Measurements from ENCODE around the gene PMEPA1.
"Not testable (repeated sequence)": the region's sequence is repeated elsewhere in the genome, so short reads cannot be mapped to it uniquely, and the experiment has no call there.

Gene PMEPA1

DNA sequence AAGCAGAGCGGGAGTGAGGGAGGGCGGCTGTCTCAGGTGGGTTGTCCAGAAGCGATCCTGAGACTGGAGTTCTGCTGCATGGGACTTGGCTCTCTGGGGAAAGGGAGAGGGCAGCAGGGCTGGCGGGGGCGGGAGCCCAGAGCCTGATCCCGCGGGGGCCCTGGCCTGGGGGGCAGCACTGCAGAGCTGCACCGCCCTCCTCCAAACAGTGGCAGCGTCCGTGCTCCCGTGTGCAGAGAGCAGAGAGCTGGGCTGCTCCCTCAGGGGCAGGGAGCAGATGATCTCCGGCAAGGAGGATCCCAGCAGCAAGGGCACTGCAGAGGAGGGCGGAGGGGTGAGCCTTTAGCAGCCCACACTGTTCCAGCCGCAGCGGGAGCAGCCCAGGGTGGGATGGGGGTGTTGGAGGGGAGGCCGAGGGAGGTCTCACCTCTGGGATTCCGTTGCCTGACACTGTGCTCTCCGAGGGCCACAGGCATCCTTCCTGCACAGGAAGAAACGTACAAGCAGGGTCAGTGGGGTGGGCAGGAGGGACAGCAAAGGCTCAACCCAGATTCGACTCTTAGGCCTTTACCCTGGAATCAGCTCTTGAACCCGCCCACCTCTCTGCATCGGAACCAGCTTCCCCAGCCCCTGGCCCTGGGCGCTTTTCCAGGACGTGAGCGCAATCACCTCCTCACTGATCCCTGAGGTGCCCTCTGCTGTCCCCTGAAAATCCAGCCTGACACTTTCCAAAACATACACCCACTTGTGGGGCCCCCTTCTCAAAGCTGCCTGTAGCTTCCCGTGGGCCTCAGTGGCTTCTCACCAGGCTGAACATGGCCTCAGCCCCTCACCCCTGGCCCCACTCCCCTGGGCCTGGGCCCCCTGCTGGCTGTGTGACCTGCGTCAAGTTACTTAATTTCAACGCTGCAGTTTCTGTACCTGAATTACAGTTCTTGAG lies 56.9 kb downstream of the PMEPA1 start:
- DNase-seq (ENCODE audit: low spot score): no peak
- peak; percentile 30 for FAIRE-seq

DNA sequence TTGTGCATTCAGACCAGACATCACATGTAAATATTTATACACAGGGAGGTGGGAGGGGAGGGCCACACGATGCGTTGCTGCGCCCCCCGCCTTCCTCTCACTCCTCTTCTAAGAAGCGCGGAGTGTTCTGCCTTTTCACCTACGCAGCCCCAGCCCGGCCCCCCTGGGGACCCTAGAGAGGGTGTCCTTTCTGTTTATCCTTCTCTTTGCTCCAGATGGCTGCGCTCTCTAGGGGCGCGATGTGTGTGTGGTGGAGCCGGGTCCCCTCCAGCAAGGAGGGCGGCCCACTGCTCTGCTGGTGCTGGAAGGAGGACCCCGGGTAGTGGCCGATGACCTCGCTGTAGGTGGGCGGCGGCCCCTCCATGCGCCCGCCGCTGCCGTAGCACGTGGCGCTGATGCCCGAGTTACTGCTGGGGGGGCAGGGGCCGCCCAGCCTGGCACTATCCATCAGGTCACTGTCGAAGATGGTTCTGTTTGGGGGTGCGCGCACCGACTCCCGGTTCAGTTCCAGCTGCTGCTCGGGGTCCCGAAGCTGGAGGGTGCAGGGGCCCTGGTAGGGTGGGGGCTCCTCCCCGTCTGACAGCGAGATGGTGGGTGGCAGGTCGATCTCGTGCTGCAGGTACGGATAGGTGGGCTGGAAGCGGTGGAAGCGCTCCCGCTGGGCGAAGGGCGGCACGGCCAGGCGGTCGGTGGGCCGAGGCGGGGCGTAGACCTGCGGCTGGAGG lies 57.8 kb downstream of the PMEPA1 start:
- DNase-seq (ENCODE audit: low spot score) (no peak), FAIRE-seq (no peak)

DNA sequence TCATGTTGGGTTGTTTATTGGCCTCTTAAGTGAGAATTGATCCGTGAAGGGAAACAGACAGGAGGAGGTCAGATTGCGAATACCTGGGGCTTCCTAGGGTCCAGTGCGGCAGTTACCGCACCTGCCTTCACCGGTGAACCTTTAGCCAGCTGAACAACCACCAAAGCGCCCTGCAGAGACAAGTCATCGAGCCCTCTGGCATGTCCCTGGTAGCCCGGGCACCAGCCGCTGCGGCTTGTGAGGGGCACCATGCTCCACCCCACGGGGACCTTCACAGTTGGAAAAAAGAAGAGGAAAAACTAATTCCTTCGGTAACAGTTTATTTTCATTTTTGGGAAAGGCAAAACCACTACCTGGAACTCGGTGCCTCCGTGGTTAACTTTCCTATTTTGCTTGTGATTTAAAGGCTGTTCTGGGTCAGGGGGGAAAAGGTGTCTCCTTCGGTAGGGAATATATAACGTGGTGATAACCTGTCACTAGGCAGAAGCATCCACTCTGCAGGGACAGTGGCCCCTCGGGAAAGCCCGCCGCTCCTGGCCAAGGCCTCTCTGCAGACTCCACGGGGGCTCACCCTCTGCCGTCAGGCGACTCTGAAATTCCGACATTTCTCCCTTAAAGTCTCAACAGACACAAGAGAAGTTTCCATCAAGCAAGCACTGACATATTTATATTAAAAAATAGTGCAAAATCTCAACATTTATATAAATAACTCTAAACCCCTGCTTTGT lies 58.9 kb downstream of the PMEPA1 start:
- DNase-seq (ENCODE audit: low spot score) (no peak), FAIRE-seq (no peak)

DNA sequence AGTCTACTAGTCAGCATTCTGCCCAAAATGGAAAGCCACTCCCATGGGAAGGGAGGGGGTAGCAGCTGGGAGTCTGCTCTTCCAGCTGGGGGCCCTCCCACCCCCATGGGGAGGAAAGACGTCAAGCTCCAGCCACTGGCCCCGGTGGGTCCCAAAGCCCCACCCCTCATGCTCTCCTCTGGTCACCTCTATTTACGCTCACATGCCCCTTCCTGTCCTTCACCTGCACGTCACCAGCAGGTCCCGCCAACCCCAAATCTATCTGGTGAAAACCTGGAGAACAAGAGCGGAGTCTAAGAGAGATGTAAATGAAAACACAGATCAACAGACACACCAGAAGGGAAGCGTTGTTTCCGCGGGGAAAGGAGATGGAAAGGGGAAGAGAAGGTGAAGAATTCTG lies 59.5 kb downstream of the PMEPA1 start:
- DNase-seq (ENCODE audit: low spot score) (peak; percentile 17), FAIRE-seq (no peak)

DNA sequence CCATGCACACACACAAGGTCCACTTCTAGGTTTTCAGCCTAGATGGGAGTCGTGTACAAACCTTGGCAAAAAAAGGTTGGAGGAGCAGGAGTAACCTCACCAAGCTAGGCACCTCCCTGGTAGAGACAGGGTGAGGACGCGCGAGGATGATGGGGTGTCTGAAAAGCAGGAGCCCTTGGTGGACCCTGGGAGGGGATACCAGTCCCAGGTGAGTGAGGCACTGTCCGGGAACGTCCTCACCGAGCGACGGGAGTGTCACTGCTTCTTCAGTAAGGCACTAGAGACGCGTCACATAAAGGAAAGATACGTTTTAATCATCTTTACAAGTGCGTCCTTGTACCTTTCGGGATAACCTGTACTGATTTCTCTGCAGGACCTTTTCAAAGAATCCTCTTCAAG lies 60.2 kb downstream of the PMEPA1 start:
- DNase-seq (ENCODE audit: low spot score): peak; percentile 5
- FAIRE-seq: no peak

DNA sequence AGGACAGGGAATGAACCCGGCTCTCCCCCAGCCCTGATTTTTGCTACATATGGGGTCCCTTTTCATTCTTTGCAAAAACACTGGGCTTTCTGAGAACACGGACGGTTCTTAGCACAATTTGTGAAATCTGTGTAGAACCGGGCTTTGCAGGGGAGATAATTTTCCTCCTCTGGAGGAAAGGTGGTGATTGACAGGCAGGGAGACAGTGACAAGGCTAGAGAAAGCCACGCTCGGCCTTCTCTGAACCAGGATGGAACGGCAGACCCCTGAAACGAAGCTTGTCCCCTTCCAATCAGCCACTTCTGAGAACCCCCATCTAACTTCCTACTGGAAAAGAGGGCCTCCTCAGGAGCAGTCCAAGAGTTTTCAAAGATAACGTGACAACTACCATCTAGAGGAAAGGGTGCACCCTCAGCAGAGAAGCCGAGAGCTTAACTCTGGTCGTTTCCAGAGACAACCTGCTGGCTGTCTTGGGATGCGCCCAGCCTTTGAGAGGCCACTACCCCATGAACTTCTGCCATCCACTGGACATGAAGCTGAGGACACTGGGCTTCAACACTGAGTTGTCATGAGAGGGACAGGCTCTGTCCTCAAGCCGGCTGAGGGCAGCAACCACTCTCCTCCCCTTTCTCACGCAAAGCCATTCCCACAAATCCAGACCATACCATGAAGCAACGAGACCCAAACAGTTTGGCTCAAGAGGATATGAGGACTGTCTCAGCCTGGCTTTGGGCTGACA lies 60.8 kb downstream of the PMEPA1 start:
- FAIRE-seq: peak; percentile 72
- peak; percentile 8 for DNase-seq (ENCODE audit: low spot score)

DNA sequence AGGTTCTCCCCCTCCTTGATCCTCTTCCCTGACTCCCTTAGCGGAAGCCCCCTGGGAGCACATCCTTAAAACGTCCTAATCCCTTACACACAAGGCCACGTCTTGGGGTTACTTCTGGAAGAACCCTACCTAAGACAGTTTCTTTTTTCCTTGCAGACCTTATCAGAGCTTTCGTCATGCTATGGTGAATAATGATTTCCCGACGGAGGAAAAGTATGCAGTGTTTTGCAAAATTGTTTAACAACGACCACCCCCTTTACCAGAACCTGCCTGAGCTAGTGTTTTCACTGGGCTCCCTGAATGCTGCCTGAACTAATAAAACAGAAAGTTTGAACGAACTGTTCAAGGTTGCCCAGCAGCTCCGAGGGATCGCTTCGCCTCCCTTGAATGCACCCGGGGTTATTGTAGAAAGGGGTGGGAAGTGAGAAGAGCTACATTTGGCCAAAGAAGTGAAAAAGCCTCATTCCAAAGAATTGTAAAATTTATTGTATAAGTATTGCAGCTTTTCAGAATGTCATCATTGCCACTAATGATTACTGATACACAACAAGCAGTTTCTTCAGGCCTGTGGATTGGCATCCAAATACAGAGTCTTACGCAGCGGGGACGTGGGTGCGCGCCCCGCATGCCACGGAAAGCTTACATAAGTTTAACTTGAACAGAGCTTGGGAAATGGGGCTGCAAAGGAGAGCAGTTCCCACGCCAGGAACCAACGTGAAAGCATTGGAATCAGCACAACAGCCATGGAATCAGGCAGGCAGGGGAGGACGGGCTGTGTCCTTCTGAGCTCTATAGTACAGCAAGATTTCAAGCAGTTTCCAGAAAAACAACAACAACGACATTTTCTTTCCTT lies 61.7 kb downstream of the PMEPA1 start:
- DNase-seq (ENCODE audit: low spot score): peak; percentile 5
- no peak for FAIRE-seq

DNA sequence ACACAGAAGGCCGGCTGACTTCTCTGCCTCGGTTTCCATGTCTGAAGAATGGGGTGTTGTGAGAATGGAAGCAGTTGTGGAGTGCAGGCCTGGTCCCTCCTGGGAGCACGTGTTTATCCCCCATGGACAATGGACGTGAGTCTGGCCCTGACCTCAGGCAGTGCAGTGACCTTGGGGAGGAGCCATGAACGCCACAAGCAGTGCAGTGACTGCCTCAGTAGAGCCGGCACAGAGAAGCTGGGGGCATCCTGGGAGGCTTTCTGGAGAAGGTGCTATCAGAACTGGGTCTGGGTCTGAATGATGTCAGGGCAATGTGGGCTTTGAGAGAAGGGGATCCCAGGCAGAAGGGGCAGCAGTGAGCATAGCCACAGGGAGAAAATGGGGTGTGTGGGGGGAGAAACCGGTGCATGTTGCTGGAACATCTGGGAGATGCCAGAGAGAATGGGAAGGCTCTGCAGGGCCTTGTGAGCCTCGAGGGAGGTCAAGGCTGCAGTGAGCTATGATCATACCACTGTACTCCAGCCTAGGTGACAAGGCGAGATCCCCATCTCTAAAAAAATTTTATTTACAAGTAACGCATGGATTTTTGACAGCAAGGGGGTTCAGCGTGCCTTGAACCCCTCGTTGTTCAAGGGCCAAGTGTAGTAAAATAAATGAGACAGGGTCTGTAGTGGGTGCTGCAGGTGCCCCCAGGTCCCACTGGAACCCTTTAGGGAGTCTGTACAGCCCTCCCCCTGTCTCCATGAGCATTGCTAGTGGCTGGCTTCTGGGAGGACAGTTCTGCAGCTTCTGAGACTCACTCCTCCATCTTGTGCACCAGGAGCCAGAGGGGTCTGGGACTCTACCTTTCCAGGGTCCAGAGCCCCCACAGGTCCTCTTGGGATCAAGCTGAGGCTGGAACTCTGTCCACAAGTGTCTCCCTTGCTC lies 62.5 kb downstream of the PMEPA1 start:
- DNase-seq (ENCODE audit: low spot score) (peak; percentile 8), FAIRE-seq (peak; percentile 56)

DNA sequence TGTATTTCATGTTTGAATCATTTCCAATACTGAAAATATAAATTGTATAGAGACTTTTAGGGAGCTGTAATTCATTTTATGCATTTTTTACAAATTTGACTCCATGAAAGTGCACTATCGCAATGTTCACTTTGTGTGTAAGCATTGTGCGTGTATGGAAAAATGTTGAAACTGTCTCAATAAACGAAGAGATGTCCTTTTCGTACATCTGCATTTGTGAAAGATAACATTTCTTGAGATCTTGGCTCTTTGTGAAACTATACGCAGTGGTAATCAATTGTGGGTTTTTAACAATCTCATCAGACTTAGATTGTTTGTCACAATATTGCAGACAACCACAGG lies 70.9 kb downstream of the PMEPA1 start:
- peak; percentile 81 for FAIRE-seq
- no peak for DNase-seq (ENCODE audit: low spot score)

DNA sequence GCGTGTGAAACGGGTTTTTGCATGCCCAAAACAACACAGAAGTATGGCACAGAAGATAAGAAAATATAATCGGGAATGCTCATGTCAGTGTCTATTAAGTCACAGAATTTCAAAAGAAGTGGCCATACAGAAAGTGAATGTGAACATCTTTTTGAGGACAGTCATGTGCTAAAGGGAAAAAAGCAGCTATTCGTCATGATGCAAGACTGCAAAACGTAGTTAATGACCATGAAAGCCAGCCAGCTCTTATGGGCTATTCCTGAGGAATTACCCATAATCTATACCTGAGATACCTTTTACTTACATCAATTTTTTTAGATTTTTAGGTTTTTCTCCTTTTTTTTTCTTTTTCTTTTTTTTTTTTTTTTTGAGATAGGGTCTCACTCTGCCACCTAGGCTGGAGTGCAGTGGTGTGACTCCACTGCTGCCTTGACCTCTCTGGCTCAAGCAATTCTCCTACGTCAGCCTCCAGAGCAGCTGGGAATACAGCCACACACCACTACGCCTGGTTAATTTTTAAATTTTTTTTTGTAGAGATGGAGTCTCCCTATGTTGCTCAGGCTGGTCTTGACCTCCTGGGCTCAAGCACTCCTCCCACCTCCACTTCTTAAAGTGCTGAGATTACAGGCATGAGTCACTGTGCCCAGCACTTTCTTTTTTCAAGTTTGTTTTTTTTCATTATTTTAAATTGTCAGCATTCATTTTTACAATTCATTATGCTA lies 71.5 kb downstream of the PMEPA1 start:
- FAIRE-seq (peak; percentile 17), DNase-seq (ENCODE audit: low spot score) (no peak)

DNA sequence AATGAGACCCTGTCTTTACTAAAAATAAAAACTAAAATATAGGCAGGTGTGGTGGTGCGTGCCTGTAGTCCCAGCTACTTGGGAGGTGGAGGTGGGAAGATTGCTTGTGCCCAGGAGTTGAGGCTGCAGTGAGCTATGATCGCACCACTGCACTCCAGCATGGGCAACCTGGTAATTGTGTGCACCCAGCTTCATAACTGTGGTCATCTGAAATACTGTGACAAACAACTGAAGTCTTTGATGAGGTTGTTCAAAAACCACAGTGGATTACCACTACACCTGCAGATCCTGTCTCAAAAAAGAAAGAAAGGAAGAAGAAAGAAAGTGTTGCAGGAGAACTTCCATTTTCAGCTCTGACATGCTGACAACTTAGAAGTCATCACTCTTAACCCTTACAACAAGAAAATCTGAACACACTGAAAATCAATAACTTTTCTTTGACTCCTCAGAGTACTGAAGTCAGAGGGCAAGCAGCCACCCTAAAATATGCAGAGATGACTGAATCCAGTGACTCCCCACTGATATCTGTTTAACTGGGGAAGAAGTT lies 75.8 kb downstream of the PMEPA1 start:
- no peak for FAIRE-seq
- DNase-seq (ENCODE audit: low spot score): no peak

DNA sequence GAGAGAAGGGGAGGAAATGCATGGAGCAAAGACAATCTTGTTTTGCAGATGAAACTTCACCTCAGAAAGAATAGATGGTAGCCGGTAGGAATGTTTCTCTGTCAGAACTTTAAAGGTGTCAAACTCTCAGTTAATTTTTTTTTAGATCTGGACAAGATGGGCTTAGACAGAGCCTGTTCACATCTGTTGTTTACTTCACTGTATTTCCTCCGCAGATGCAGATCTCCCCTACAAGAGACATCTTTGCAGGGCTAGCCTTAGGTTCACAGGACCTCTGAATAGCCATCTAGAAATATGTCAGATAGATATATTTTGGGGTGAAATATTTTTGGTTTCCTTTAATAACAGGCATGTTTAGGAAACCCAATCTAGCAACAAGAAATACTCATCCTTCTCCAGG lies 77.5 kb downstream of the PMEPA1 start:
- FAIRE-seq (peak; percentile 5), DNase-seq (ENCODE audit: low spot score) (no peak)

DNA sequence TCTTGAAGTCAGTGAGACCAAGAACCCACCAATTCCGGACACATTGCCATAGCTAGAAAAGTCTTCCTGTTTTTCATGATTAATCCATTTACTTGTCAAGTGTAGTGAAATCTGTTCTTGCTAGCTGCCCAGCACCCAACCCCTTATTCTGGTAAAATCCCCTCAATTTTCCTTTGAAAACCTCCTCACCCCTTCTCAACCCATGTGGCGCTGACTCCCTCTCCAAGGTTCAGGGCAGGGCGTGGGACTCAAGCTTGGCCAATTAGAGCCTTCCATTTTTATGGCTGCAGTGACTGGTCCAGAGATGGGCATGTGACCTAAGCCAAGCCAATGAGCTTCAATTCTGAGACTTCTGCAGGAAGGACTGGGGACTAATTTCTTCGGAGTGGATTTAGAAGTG lies 79.8 kb downstream of the PMEPA1 start:
- FAIRE-seq (no peak), DNase-seq (ENCODE audit: low spot score) (no peak)

DNA sequence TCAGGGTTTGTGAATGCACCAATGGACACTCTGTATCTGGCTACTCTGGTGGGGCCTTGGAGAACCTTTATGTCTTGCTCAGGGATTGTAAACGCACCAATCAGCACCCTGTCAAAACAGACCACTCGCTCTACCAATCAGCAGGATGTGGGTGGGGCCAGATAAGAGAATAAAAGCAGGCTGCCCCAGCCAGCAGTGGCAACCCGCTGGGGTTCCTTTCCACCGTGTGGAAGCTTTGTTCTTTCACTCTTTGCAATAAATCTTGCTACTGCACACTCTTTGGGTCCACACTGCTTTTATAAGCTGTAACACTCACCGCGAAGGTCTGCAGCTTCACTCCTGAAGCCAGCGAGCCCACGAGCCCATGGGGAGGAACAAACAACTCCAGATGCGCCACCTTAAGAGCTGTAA lies 80.3 kb downstream of the PMEPA1 start:
- not testable (repeated sequence) for DNase-seq (ENCODE audit: low spot score); FAIRE-seq

DNA sequence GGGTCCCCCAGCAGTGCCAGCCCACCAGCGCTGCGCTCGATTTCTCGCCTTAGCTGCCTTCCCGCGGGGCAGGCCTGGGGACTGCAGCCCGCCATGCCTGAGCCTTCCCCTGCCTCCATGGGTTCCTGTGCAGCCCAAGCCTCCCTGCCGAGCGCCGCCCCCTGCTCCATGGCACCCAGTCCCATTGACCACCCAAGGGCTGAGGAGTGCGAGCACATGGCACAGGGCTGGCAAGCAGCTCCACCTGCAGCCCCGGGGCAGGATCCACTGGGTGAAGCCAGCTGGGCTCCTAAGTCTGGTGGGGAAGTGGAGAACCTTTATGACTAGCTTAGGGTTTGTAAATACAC lies 80.9 kb downstream of the PMEPA1 start:
- DNase-seq (ENCODE audit: low spot score); FAIRE-seq: not testable (repeated sequence)

DNA sequence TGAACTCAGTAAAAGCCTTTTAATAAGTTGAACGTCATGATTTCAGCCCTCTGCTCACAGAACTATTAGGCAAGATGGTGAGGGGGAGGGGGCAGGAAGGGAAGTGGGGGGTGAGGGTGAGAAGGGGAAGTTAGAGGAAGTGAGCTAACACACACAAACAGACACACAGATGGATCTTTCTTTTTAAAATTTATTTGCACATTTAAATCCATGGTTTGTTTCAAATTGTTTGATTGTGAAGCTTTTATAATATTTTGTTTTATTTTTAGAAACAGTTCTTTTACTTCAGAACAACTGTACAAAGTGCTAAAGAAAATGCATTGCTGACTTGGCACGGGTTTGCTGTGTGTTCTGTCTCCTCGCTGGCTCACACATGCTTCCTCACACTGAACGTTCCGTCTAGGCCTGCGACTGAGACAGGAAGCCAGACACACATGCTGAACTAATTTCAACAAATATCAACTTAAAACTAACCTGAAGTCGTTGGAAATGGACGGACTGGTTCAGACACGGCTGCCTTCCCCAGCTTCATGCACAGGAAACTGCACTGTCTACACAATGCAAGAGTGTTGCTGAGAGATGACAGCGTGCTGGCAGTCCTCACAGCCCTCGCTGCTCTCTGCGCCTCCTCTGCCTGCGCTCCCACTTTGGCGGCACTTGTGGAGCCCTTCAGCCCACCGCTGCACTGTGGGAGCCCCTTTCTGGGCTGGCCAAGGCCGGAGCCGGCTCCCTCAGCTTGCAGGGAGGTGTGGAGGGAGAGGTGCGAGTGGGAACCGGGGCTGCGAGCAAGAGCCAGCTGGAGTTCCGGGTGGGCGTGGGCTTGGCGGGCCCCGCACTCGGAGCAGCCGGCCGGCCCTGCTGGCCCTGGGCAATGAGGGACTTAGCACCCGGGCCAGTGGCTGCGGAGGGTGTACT lies 81.5 kb downstream of the PMEPA1 start:
- DNase-seq (ENCODE audit: low spot score) (no peak), FAIRE-seq (no peak)

DNA sequence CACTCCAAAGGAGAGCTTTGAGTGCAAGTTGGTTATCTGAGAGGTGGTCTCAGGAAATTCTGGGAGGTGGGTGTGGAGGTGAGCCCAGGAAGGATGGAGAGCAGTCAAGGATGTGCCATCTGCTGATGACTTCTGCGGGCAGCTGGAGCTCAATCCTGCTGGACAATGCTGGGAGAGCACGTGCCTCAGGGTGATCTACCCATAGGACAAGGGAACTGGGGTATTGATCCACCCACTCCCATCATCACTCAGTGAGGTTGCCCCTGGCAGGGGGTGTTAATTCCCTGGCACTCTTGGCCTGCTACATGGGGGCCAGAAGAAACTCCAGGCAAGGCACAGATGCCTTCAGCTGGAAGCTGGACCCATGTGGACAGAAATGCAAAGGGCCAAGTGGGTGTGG lies 82.5 kb downstream of the PMEPA1 start:
- FAIRE-seq (no peak), DNase-seq (ENCODE audit: low spot score) (no peak)

Measured in urothelium cell line (cell line).